Astrocyte (in vitro differentiated cells and primary cell): ENCODE results near the gene PITPNB. TPM values are rescaled to one million over a fixed set of nuclear protein-coding genes. Genes with fewer than 3 reads are reported as not detected.

Experiments
- DNase-seq: peaks from one replicate; pipeline ENCODE4 v3.0.0-alpha.2; 2010; ENCODE audit warnings: low read depth
- FAIRE-seq: peaks from 2 replicates; lab custom pipeline; 2011; peaks lifted over from hg19 to GRCh38; lab: Jason Lieb, UNC
- H2AFZ ChIP-seq: 2 replicates; pipeline ENCODE4 v1.6.0; 2012; ENCODE audit warnings: low read depth, low read length, inconsistent platforms
- H3K27ac ChIP-seq: 2 replicates; pipeline ENCODE4 v1.5.1; 2011; ENCODE audit warnings: low read depth, low read length, inconsistent platforms
- H3K27me3 ChIP-seq: 2 replicates; pipeline ENCODE4 v1.6.0; 2011; ENCODE audit warnings: low read length, inconsistent platforms; ENCODE audit not compliant: insufficient read depth
- H3K36me3 ChIP-seq: 2 replicates; pipeline ENCODE4 v1.5.1; 2011; ENCODE audit warnings: low read length, inconsistent platforms; ENCODE audit not compliant: insufficient read depth
- H3K4me1 ChIP-seq: 2 replicates; pipeline ENCODE4 v1.5.1; 2011; ENCODE audit warnings: low read length, inconsistent platforms; ENCODE audit not compliant: insufficient read depth
- H3K4me2 ChIP-seq: 2 replicates; pipeline ENCODE4 v1.6.0; 2012; ENCODE audit warnings: low read length, inconsistent platforms
- H3K4me3 ChIP-seq: 2 replicates; pipeline ENCODE4 v1.5.1; 2011; ENCODE audit warnings: low read depth, mild to moderate bottlenecking, low read length, inconsistent platforms; ENCODE audit not compliant: insufficient read depth
- H3K79me2 ChIP-seq: 2 replicates; pipeline ENCODE4 v1.6.0; 2012; ENCODE audit warnings: mild to moderate bottlenecking, low read length, inconsistent platforms; ENCODE audit not compliant: insufficient read depth
- H3K9ac ChIP-seq: 2 replicates; pipeline ENCODE4 v1.6.0; 2012; ENCODE audit warnings: mild to moderate bottlenecking, low read length, inconsistent platforms
- H3K9me3 ChIP-seq: 2 replicates; pipeline ENCODE4 v1.5.1; 2012; ENCODE audit warnings: low read depth, mild to moderate bottlenecking, low read length, inconsistent platforms; ENCODE audit not compliant: insufficient read depth
- H4K20me1 ChIP-seq: 2 replicates; pipeline ENCODE4 v1.6.0; 2012; ENCODE audit warnings: low read length, inconsistent platforms; ENCODE audit not compliant: insufficient read depth
- H3K27ac Mint-ChIP-seq: one replicate; pipeline ENCODE4 v1.8.0; 2021; ENCODE audit warnings: mild to moderate bottlenecking, mixed read lengths; ENCODE audit not compliant: unreplicated experiment
- H3K27me3 Mint-ChIP-seq: one replicate; pipeline ENCODE4 v1.8.0; 2021; ENCODE audit warnings: low read depth, mixed read lengths; ENCODE audit not compliant: unreplicated experiment
- H3K36me3 Mint-ChIP-seq: one replicate; pipeline ENCODE4 v1.8.0; 2021; ENCODE audit warnings: low read depth, mixed read lengths; ENCODE audit not compliant: unreplicated experiment
- H3K4me1 Mint-ChIP-seq: one replicate; pipeline ENCODE4 v1.8.0; 2021; ENCODE audit warnings: low read depth, mixed read lengths; ENCODE audit not compliant: unreplicated experiment
- H3K4me3 Mint-ChIP-seq: one replicate; pipeline ENCODE4 v1.8.0; 2021; ENCODE audit warnings: mild to moderate bottlenecking, moderate library complexity, mixed read lengths; ENCODE audit not compliant: unreplicated experiment
- H3K9me3 Mint-ChIP-seq: one replicate; pipeline ENCODE4 v1.8.0; 2021; ENCODE audit warnings: mild to moderate bottlenecking, mixed read lengths; ENCODE audit not compliant: unreplicated experiment
- CTCF ChIP-seq: IDR thresholded peaks from 2 replicates; pipeline ENCODE4 v1.5.1; 2011; ENCODE audit warnings: low read depth, mild to moderate bottlenecking, inconsistent platforms, low read length, moderate library complexity; ENCODE audit not compliant: insufficient read depth
- EZH2 ChIP-seq: IDR thresholded peaks from 2 replicates; pipeline ENCODE4 v1.6.1; 2012; ENCODE audit warnings: mild to moderate bottlenecking, low read length, inconsistent platforms; ENCODE audit not compliant: insufficient read depth
- total RNA-seq: library from RNA; stranded (reverse); gene quantifications from 2 replicates; pipeline ENCODE4 v1.2.1, GENCODE V29; 2021

The PITPNB gene
- total RNA-seq, 1 donor from 2014 or later: 90.6 TPM

GRCh38 chr22:27825174-27825573, 93.9 kb downstream of the PITPNB start:
- Mint-ChIP-seq H3K36me3 (peaks cover 5% of the 10 kb centered on the region), H3K4me3 (no peak overlapping the region), H3K9me3 (peaks cover 2% of the 10 kb centered on the region), H3K4me1 (no peaks in the 10 kb centered on the region), H3K27ac (no peak overlapping the region), H3K27me3 (peaks cover 5% of the 10 kb centered on the region)
- FAIRE-seq: no peak
- Histone ChIP-seq H3K27ac (no peak overlapping the region), H2AFZ (no peak overlapping the region), H3K27me3 (no peaks in the 10 kb centered on the region), H3K36me3 (no peaks in the 10 kb centered on the region), H3K4me3 (no peak overlapping the region), H3K4me1 (no peaks in the 10 kb centered on the region), H3K4me2 (no peak overlapping the region), H3K9me3 (no peaks in the 10 kb centered on the region), H4K20me1 (no peaks in the 10 kb centered on the region), H3K79me2 (no peaks in the 10 kb centered on the region), H3K9ac (no peak overlapping the region)
- no peak for TF ChIP-seq EZH2
- TF ChIP-seq CTCF: peak; percentile 31
- DNase-seq: no peak

- Mint-ChIP-seq H3K4me3 (no peak overlapping the region), H3K9me3 (peaks cover 2% of the 10 kb centered on the region), H3K27ac (no peak overlapping the region), H3K36me3 (peaks cover 2% of the 10 kb centered on the region), H3K4me1 (no peaks in the 10 kb centered on the region), H3K27me3 (peaks cover 9% of the 10 kb centered on the region)
- Histone ChIP-seq H4K20me1 (no peaks in the 10 kb centered on the region), H3K27me3 (no peaks in the 10 kb centered on the region), H3K79me2 (no peaks in the 10 kb centered on the region), H3K27ac (no peak overlapping the region), H2AFZ (no peak overlapping the region), H3K4me3 (no peak overlapping the region), H3K36me3 (no peaks in the 10 kb centered on the region), H3K9ac (no peak overlapping the region), H3K9me3 (no peaks in the 10 kb centered on the region), H3K4me1 (no peaks in the 10 kb centered on the region), H3K4me2 (no peak overlapping the region)
- FAIRE-seq: no peak
- TF ChIP-seq CTCF: no peak
- DNase-seq: no peak
Measured at GRCh38 chr22:27823221-27823620, 95.8 kb downstream of the PITPNB start.

- peak overlapping the region; percentile 6 for H3K27ac ChIP-seq
- H3K27me3 ChIP-seq: no peaks in the 10 kb centered on the region
- FAIRE-seq (no peak), DNase-seq (no peak)
- Mint-ChIP-seq H3K27ac (no peak overlapping the region), H3K36me3 (no peaks in the 10 kb centered on the region), H3K9me3 (peaks cover 2% of the 10 kb centered on the region), H3K4me3 (no peak overlapping the region), H3K27me3 (peaks cover 17% of the 10 kb centered on the region), H3K4me1 (no peaks in the 10 kb centered on the region)
- H3K9ac ChIP-seq: no peak overlapping the region
- no peak for TF ChIP-seq CTCF
- no peak for TF ChIP-seq EZH2
- no peaks in the 10 kb centered on the region for H3K9me3 ChIP-seq
- H3K79me2 ChIP-seq: no peaks in the 10 kb centered on the region
- H3K4me1 ChIP-seq: no peaks in the 10 kb centered on the region
- H3K4me2 ChIP-seq: peak overlapping the region; percentile 13
- peak overlapping the region; percentile 55 for H2AFZ ChIP-seq
- no peaks in the 10 kb centered on the region for H3K36me3 ChIP-seq
- H4K20me1 ChIP-seq: no peaks in the 10 kb centered on the region
- no peak overlapping the region for H3K4me3 ChIP-seq
Measured at GRCh38 chr22:27820896-27821866, 97.9 kb downstream of the PITPNB start.
